ENCODE results near the gene CCDC80.

- TF ChIP-seq FOXM1 (IDR thresholded peaks at IDR 0.05; ENCODE audit: borderline replicate concordance, low read depth), result no peak
- no peak for TF ChIP-seq NFIC (IDR thresholded peaks at IDR 0.05)
These were observed 47.9 kb upstream of the CCDC80 start for GRCh38 chr3:112688819-112689218.
